Amniotic epithelial cell (primary cell): ENCODE measurements around the gene BDKRB1.

ENCODE experiments used
- DNase-seq: peaks from one replicate; pipeline ENCODE4 v3.0.0-alpha.2; 2010; ENCODE audit warnings: low read depth

BDKRB1 gene

GRCh38 chr14:96261772-96262655, 6.0 kb downstream of the BDKRB1 start:
- DNase-seq = no peak

DNA sequence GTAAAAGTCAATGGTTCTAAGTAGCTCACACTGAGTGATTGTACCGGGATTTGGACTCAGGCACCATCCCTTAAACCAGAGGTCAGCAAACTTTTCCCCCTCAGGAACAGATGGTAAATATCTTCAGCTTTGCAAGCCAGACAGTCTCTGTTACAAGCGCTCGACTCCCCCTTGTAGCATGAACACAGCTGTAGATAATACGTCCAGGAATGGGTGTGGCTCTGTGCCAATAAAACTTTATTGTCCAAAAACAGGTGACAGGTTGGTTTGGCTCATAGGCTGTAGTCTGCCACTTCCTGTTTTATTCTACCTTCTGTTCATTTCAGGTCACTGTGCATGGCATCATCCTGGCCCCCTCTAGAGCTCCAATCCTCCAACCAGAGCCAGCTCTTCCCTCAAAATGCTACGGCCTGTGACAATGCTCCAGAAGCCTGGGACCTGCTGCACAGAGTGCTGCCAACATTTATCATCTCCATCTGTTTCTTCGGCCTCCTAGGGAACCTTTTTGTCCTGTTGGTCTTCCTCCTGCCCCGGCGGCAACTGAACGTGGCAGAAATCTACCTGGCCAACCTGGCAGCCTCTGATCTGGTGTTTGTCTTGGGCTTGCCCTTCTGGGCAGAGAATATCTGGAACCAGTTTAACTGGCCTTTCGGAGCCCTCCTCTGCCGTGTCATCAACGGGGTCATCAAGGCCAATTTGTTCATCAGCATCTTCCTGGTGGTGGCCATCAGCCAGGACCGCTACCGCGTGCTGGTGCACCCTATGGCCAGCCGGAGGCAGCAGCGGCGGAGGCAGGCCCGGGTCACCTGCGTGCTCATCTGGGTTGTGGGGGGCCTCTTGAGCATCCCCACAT, 7.6 kb downstream of the BDKRB1 start:
- DNase-seq = no peak

DNA sequence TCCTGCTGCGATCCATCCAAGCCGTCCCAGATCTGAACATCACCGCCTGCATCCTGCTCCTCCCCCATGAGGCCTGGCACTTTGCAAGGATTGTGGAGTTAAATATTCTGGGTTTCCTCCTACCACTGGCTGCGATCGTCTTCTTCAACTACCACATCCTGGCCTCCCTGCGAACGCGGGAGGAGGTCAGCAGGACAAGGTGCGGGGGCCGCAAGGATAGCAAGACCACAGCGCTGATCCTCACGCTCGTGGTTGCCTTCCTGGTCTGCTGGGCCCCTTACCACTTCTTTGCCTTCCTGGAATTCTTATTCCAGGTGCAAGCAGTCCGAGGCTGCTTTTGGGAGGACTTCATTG, 8.2 kb downstream of the BDKRB1 start:
- no peak for DNase-seq

DNA sequence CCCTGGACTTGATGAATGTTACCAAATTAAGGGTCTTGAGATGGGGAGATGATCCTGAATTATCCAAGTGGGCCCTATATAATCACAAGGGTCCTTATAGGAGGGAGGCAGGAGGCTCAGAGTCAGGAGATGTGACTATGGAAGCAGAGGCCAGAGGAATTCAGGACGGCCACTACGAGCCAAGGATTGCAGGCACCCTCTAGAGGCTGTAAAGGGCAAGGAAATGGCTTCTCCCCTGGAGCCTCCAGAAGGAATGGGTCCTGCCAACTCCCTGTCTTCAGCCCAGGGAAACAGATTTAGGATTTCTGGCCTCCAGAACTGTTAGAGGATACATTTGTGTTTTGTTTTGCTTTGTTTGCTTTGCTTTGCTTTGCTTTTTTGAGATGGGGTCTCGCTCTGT, 8.8 kb downstream of the BDKRB1 start:
- no peak for DNase-seq

DNA sequence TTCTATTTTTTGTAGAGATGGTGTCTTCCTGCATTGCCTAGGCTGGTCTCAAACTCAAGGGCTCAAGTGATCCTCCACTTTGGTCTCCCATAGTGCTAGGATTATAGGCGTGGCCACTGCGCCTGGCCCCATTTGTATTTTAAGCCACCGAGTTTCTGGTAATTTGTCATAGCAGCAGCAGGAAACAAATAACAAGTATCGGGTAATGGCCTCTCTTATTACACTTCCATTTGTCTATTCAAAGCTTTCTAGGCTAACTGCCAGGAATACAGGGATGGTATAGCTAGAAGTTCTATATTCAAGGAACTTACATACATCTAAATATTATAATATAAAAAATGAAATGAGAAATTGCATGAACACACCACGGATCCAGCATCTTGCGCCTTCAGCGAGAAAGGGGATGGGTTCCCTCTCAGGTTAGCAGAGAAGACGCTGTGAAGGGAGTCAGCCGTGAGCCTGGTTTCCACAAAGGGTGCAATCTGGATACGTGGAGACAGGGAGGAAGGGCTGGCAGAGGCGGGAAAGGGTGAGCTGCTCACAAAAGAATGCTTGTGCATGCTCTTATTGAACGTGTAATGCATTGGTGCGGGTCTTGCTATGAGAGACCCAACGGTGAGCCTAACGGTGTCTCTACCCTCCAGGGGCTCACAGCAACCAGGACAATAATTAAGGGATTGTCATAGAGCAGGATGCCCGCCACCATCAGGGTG, 9.5 kb downstream of the BDKRB1 start:
- DNase-seq = no peak

DNA sequence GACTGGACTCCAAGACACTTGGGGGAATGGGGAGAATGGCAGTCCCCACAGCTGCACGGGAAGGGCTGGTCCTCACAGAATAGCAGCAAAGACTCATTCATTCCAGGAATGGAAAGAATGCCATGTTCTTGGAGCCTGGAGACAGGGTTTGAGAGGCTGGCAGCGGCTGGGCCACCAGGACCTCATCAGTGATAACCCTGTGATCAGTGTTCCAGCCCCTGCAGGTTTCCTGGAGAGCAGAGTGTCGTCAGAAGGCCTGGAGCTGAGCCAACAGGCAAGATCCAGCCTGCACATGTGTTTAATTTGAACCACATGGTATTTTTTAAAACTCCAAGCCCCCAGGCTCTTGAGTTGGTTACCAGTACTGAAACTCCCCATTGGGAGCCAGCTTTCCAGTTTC, 11.3 kb downstream of the BDKRB1 start:
- no peak for DNase-seq

DNA sequence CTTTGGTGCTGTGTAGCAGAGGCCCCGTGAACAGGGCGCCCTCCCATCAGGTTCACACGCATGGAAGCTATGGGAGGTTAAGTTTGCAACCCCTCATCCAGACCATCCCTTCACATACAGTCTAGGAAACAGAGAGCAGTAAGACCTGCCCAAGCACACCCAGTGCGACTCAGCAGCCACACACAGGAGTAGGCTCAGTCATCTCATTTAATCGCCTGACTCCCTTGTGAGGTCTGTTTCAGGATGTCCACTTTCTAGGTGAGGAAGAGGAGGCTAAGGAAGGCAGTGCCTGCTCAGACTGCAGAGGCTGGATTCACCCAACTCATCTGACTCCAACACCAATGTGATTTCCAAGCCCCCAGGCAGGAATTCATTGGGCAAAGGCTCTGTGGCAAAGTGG, 11.9 kb downstream of the BDKRB1 start:
- no peak for DNase-seq

DNA sequence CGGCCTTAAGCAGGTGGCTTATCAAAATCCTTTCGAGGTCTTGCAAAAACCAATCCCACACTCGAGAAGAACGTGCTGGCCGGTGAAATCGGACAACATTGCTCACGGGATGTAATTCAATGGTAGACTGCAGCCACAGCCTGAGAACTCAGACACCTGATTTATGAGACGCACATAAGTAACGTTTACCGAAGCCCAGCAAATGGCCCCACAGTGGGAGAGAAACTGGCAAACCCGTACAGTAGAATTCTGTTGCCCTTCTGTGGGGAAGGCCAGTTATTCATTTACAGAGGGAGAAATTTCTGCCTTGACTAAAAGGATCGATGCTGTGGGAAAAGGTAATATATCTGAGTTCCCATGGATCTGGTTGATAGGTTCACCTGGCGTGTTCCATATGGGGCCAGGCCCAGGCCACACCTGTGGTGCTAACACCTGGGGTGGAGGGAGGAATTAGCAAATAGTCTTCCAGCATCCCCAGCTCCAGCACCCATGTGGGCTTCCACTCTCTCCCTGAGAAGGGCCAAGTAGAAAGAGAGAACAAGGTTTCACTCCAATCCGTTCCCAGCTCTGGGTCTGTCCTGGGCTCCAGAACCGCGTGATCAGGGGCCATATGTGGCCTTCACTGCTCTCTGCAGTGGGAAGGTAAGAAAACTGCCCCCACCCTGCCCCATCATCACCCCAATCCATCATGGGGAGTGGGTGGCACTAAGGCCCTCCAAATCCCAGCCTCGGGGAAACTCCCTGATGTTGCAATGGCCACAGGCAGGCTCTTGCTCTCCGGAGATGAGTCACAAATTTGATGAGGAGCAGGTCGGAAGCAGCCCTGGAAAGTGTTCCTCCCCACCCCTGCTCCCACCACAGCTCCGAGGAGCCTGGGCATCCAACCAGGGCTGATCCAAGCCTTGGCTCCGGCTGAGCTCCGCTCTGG, 12.7 kb downstream of the BDKRB1 start:
- DNase-seq = peak; percentile 99

DNA sequence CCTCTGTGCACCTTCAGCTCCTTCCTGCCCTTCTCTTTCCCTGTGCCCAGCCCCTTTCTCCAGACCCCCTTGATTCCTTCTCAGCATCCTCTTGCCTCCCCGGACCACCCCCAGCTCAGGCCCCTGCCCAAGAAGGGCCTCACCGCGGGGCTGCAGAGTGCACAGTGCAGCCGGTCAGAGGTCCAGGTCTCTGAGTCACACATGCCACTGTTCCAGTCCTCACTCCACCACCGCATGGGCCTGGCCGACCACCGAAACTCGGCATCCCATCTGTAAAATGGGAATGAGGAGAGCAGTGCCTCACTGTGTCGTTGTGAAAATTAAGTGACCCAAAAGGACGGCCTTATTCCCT, 13.3 kb downstream of the BDKRB1 start:
- no peak for DNase-seq

- DNase-seq = peak; percentile 70
Observed at GRCh38 chr14:96270565-96271420, 14.8 kb downstream of the BDKRB1 start.

- DNase-seq = no peak
Observed at GRCh38 chr14:96271421-96271762, 15.4 kb downstream of the BDKRB1 start.

DNA sequence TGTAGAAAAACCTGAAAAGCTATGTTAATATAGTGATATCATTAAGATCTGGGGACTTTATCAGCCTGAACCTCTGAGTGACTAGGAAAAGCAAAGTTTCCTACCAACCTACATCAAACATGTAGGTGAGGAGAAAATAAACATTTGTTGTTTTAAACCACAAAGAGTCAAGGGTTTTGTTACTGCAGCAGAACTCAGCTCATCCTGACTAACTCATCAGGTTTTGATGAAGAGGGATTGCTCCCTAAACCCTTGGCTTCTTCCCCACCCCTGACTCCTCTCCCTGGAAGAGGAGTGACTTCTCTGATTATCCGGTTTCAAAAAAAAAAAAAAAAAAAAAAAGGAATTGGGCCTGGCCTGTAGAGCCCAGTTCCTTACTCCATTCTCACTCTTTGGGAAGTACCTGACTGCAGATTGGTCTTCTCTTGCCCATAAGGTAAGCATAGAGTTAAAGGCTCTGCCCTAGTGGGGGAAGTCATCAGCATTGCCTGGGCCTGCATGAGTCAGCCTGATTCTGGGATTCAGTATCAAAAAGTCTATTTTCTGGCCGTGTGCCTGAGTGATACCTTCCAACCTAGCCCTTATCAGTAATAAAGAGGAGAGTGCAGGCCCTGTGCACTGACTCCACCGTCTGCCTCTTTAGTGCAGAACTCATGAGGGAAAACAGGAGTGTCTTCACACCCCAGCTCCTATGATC, 16.9 kb downstream of the BDKRB1 start:
- DNase-seq = peak; percentile 85

DNA sequence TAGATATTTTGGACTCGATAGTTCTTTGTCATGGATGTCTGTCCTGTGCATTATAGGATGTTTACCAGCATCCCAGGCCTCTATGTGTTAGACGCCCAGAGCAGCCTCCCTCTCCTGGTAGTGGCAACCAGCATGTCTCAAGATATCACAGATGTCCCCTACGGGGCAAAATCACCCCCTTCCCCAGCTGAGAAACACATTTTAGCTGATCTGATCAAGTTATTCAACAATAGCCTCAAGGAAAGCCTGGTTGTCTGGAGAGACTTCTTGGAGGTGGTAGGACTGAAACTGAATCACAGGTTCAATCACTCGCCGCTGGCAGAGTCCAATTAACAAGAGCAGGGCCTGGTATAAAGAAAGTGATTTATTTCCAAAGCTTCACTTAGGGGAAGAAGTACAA, 17.6 kb downstream of the BDKRB1 start:
- no peak for DNase-seq

GRCh38 chr14:96274122-96274521, 18.1 kb downstream of the BDKRB1 start:
- peak; percentile 94 for DNase-seq

DNA sequence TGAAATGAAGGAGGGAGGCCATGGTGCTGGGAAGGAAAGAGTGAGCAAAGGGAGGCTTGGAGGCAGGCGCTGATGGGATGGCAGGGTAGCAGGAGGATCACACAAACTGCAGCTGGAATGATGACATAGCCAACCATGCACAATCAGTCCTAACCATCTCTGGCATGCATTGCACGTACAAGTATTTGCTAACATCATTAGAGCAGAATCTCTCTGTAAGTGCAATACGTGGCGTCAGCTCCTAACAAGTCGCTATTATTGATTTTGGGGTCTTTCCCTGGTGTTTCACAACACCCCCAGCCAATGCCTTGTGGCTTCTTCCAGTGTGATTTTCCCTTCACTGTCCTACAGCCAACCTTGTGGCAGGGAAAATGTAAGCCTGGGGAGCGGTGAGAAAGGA, 18.5 kb downstream of the BDKRB1 start:
- DNase-seq = peak; percentile 96

GRCh38 chr14:96275177-96276112, 19.4 kb downstream of the BDKRB1 start:
- peak; percentile 86 for DNase-seq

GRCh38 chr14:96277890-96278289, 21.9 kb downstream of the BDKRB1 start:
- DNase-seq = no peak

DNA sequence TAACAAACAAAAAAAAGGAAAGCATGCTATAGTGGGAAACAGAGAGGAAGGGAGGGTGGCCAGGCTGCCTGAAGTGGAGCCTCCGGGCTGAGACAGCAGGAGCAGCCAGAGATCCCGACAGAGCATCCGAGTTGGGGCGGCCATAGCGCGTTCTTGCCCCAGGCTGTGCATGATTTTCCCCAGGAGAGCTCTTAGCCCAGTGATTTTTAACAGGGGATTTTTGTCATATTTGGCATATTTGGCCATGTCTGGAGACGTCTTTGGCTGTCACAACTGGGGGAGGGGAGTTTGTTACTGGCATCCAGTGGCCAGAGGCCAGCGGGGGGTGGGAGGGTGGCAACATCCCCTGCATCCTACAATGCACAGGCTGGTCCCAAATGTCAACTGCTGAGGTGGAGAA, 23.6 kb downstream of the BDKRB1 start:
- no peak for DNase-seq

GRCh38 chr14:96280104-96280503, 24.1 kb downstream of the BDKRB1 start:
- no peak for DNase-seq
